Activated effector memory CD4-positive, alpha-beta T cell treated with Interleukin-2 at 50 U/mL for 16 hours (primary cell): ENCODE data around the gene ADAMTS6.
"Not testable (repeated sequence)": the region's sequence is repeated elsewhere in the genome, so short reads cannot be mapped to it uniquely, and the experiment has no call there.

Experiments used
- DNase-seq: peaks from one replicate; pipeline ENCODE4 v3.0.0-alpha.2; 2020

The ADAMTS6 gene

GRCh38 chr5:65364907-65365306 lies 116.8 kb downstream of the ADAMTS6 start:
- DNase-seq = no peak

- DNase-seq = no peak
Observed at GRCh38 chr5:65363499-65363898, 118.2 kb downstream of the ADAMTS6 start.

- no peak for DNase-seq
Observed at GRCh38 chr5:65359981-65360380, 121.7 kb downstream of the ADAMTS6 start.

- DNase-seq = no peak
Observed at GRCh38 chr5:65359569-65359968, 122.2 kb downstream of the ADAMTS6 start.

GRCh38 chr5:65356274-65356673 lies 125.4 kb downstream of the ADAMTS6 start:
- DNase-seq = no peak

- no peak for DNase-seq
Observed at GRCh38 chr5:65355301-65355700, 126.4 kb downstream of the ADAMTS6 start.

- DNase-seq = no peak
Observed at GRCh38 chr5:65341835-65342234, 139.9 kb downstream of the ADAMTS6 start.

GRCh38 chr5:65338606-65339151 lies 143.0 kb downstream of the ADAMTS6 start:
- DNase-seq = no peak

- no peak for DNase-seq
Observed at GRCh38 chr5:65334077-65334476, 147.6 kb downstream of the ADAMTS6 start.

- no peak for DNase-seq
Observed at GRCh38 chr5:65332591-65332990, 149.1 kb downstream of the ADAMTS6 start.

GRCh38 chr5:65329266-65329665 lies 152.5 kb downstream of the ADAMTS6 start:
- no peak for DNase-seq

GRCh38 chr5:65327582-65327981 lies 154.1 kb downstream of the ADAMTS6 start:
- no peak for DNase-seq

- no peak for DNase-seq
Observed at GRCh38 chr5:65326922-65327321, 154.8 kb downstream of the ADAMTS6 start.

GRCh38 chr5:65324226-65324625 lies 157.5 kb downstream of the ADAMTS6 start:
- no peak for DNase-seq

- DNase-seq = not testable (repeated sequence)
Observed at GRCh38 chr5:65320704-65321103, 161.0 kb downstream of the ADAMTS6 start.

- no peak for DNase-seq
Observed at GRCh38 chr5:65320250-65320649, 161.5 kb downstream of the ADAMTS6 start.

GRCh38 chr5:65307931-65308330 lies 173.8 kb downstream of the ADAMTS6 start:
- DNase-seq = no peak

- DNase-seq = no peak
Observed at GRCh38 chr5:65307088-65307487, 174.6 kb downstream of the ADAMTS6 start.

- DNase-seq = no peak
Observed at GRCh38 chr5:65305913-65306312, 175.8 kb downstream of the ADAMTS6 start.

- no peak for DNase-seq
Observed at GRCh38 chr5:65299861-65300260, 181.9 kb downstream of the ADAMTS6 start.

- no peak for DNase-seq
Observed at GRCh38 chr5:65296067-65296466, 185.7 kb downstream of the ADAMTS6 start.

GRCh38 chr5:65292196-65292595 lies 189.5 kb downstream of the ADAMTS6 start:
- no peak for DNase-seq

- DNase-seq = no peak
Observed at GRCh38 chr5:65290677-65291076, 191.0 kb downstream of the ADAMTS6 start.

- DNase-seq = no peak
Observed at GRCh38 chr5:65288657-65289056, 193.1 kb downstream of the ADAMTS6 start.

- DNase-seq = no peak
Observed at GRCh38 chr5:65279603-65280002, 202.1 kb downstream of the ADAMTS6 start.
